Lower leg skin (tissue), 4 donors: Measurements from ENCODE around the gene CREBBP. TPM values are rescaled to one million over a fixed set of nuclear protein-coding genes. Genes with fewer than 3 reads are reported as not detected.
A peak's percentile ranks its signal among the peaks of the same experiment; 100 is the strongest.
"Not testable (repeated sequence)": the region's sequence is repeated elsewhere in the genome, so short reads cannot be mapped to it uniquely, and the experiment has no call there.

ENCODE experiments used
- DNase-seq, 2 donors: peaks; one replicate each; pipeline ENCODE4 v3.0.0-alpha.2; 2019; ENCODE audit warnings: low spot score in 2 of 2
- H3K4me3 ChIP-seq: fragments of 200-600 bp; sonication (generic); 2 replicates; pipeline ENCODE4 v1.5.1; 2017; ENCODE audit warnings: mild to moderate bottlenecking, low read depth; ENCODE audit not compliant: poor library complexity, severe bottlenecking
- CTCF ChIP-seq, 3 donors: fragments of 450-650 bp; IDR thresholded peaks; one replicate each; pipeline ENCODE4 v1.5.1; 2016; ENCODE audit warnings: antibody characterized with exemption in 3 of 3, mild to moderate bottlenecking in 3 of 3, moderate library complexity in 2 of 3
- POLR2A ChIP-seq, 2 donors: fragments of 450-650 bp; IDR thresholded peaks; one replicate each; pipeline ENCODE4 v1.6.1; 2016 to 2017; ENCODE audit warnings: antibody characterized with exemption in 2 of 2, mild to moderate bottlenecking in 1 of 2, moderate library complexity in 1 of 2
- WGBS, 2 donors: methylation state at CpG; one replicate each; pipeline ENCODE4 v1.1.5; 2018; 5-methylcytosine and 5-hydroxymethylcytosine counted together
- intact Hi-C: fragments of 100-400 bp; cut with DNase I; formaldehyde crosslinking; loops from one replicate; pipeline ENCODE4 v1.15.0; 2023; ENCODE audit warnings: low total_unique reads
- total RNA-seq, 4 donors: library from RNA; depleted of rRNA; stranded (reverse); fragments of >200 nt; gene quantifications; one replicate each; pipeline ENCODE4 v1.1.0, GENCODE V29; 2016

Gene CREBBP
- total RNA-seq, 4 donors from 2014 or later = 45.5 to 152 (median 65.7) TPM

- DNase-seq = peak in 1 of 2 donors; percentile 39
- no peak for TF ChIP-seq CTCF (IDR thresholded peaks at IDR 0.05)
- no peak for TF ChIP-seq POLR2A (IDR thresholded peaks at IDR 0.05)
- intact Hi-C loops = no loop called here
- H3K4me3 ChIP-seq = no peak overlapping the region
- 85 to 90% methylated on average over 4 of the region's 4 CpGs for WGBS, 2 donors
These were observed 27.1 kb upstream of the CREBBP start for GRCh38 chr16:3907586-3907985.

- no peak for DNase-seq
- TF ChIP-seq POLR2A (IDR thresholded peaks at IDR 0.05) (no peak), CTCF (IDR thresholded peaks at IDR 0.05) (no peak)
- 83 to 100% methylated on average over 1 of the region's 1 CpG for WGBS, 2 donors
- intact Hi-C loops = no loop called here
- H3K4me3 ChIP-seq = no peak overlapping the region
These were observed 25.9 kb upstream of the CREBBP start for GRCh38 chr16:3906363-3906762.

DNA sequence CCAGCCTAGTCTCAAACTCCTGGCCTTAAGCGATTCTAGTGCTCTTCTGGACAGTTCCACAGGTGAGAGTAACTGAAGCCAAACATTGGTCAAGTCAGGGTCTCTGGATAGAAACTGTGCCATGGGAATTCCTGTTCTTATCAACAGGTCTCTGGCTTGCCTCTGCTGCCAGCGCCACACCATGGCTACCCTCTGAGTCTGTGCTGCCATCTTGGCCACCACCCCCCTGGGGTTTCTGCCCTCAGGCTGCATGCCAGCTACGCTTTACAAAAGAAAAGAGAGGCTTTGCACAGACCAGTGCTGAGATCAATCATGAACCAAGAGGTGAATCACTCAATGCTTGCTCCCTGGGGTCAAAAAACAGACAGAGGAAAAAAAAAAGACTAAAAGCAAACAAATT is 24.4 kb upstream of the CREBBP start:
- TF ChIP-seq CTCF (IDR thresholded peaks at IDR 0.05) = no peak
- TF ChIP-seq POLR2A (IDR thresholded peaks at IDR 0.05) = no peak
- intact Hi-C loops = no loop called here
- H3K4me3 ChIP-seq = no peak overlapping the region
- WGBS, 2 donors = 75 to 83% methylated on average over 3 of the region's 3 CpGs
- no peak for DNase-seq

DNA sequence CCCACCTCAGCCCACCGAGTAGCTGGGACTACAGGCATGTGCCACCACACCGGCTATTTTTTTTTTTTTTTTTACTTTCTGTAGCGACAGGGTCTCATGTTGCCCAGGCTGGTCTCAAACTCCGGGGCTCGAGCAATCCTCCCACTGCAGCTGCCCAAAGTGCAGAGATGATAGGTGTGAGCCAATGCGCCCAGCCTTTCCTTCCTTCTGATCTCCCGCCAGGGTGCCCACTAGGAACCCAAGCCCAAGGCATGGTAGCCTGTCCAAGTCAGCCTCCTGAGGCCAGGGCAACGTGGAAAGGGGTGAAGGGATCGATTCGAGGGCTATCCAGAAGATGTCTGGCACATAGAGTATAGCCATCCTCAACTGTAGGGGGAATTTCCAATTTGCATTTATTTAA is 9.6 kb upstream of the CREBBP start:
- TF ChIP-seq POLR2A (IDR thresholded peaks at IDR 0.05) (no peak), CTCF (IDR thresholded peaks at IDR 0.05) (no peak)

GRCh38 chr16:3889059-3889458 is 8.5 kb upstream of the CREBBP start:
- no peak for TF ChIP-seq CTCF (IDR thresholded peaks at IDR 0.05)
- no peak for TF ChIP-seq POLR2A (IDR thresholded peaks at IDR 0.05)
- H3K4me3 ChIP-seq = no peak overlapping the region
- WGBS, 2 donors = 82 to 83% methylated on average over 4 of the region's 4 CpGs
- intact Hi-C loops = loop anchor here (10.0 kb wide), 1 partner anchor 194 kb away; no protein-coding TSS in a partner anchor
- DNase-seq = no peak

More for the DNA sequence above, 9.6 kb upstream of the CREBBP start:
- peak in 1 of 2 donors; percentile 42 for DNase-seq
- intact Hi-C loops = no loop called here
- 90 to 94% methylated on average over 10 of the region's 10 CpGs for WGBS, 2 donors
- no peak overlapping the region for H3K4me3 ChIP-seq

GRCh38 chr16:3885999-3886398 is 5.5 kb upstream of the CREBBP start:
- WGBS, 2 donors = 78 to 90% methylated on average over 5 of the region's 5 CpGs
- not testable (repeated sequence) for DNase-seq, H3K4me3 ChIP-seq
- intact Hi-C loops = loop anchor here (10.0 kb wide), 1 partner anchor 191 kb away; no protein-coding TSS in a partner anchor
